GM10847 (cell line): ENCODE measurements around the gene CALU.

Source experiments
- POLR2A ChIP-seq: IDR thresholded peaks from 2 replicates; pipeline ENCODE4 v1.6.1; 2011; ENCODE audit not compliant: insufficient read length; ENCODE audit errors: extremely low read depth

CALU gene

DNA sequence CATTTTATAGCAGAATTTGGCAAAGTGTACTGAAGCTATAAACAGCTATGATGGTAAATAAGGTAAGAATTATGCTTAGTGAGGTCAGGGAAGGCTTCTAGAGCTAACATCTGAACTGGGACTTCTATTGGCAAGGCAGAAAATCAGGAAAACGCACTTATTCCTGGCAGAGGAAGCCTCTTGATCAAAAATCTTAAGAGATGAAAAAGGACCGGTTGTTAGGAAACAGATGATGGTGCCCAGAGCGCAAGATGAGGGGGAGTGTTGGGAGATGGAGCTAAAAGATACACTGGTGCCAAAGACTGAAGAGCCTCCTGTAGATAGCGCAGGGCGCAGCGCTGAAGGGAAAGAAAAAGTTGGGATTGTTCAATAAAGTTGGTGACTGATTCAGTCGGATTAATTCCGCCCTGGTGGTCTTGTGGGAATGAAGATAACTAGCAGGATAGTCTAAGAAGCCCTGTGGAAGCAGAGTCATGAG, 550 bp upstream of the CALU start:
- TF ChIP-seq POLR2A = no peak

DNA sequence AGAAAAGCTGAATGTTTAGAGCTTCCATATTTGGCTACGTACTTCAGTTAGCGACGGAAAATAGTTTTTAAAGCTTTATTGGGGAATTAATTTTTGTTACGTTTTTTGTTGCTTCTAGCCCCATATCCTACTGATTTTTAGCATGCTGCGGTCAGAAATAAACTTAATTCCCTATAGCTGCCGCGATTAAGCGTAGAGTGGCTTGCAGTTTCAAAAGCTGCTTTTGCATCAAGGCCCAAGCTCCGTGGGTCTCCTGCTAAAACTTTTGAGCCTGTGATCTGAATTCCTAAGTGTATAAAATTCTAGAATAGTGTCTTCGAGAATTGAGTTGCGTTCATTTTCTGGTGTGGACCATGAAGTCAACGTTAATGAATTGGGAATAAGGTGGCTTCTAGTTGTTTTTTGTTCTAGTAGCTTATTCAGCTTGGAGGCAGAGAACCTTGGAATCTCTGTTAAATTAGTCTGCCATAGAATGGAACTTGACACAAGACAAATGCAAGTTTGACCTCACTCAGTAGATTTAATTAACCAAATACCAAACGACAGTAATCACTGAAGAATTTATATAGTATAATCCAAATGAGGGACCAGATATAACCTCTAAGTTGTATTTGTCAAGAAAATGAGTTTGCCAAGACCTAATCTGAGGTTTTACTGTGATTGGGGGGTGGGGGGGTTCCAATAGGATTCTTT, 977 bp downstream of the CALU start:
- TF ChIP-seq POLR2A = no peak

GRCh38 chr7:128740996-128741395, 1.8 kb downstream of the CALU start:
- no peak for TF ChIP-seq POLR2A

- TF ChIP-seq POLR2A = no peak
Measured at GRCh38 chr7:128741491-128741890, 2.3 kb downstream of the CALU start.

- no peak for TF ChIP-seq POLR2A
Measured at GRCh38 chr7:128742206-128742605, 3.0 kb downstream of the CALU start.

DNA sequence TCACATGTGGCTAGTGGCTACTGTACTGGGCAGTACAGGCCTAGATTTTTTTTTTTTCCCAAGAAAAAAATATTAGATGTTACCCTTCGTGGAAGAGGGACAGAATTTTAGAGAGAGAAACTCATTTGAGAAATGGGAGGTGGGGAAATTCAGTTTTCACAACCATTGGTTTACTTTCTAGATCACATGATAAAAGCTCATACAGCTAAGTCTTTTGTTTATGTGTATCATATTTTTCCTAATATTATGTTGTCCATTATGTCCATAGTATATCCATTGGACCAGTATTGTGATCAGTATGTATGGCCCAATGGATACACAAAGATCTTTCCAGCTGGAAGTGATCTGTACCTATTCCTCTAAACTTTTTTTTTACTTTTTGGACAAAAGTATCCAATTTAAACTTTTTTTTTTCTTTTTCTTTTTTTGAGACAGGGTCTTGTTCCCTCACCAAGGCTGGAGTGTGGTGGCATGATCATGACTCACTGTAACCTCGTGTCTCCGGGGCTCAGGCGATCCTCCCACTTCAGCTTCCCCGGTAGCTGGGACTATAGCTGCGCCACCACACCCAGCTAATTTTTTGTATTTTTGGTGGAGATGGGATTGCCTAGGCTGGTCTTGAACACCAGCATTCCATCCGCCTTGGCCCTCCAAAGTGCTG, 4.1 kb downstream of the CALU start:
- TF ChIP-seq POLR2A = no peak

GRCh38 chr7:128744366-128744905, 5.3 kb downstream of the CALU start:
- no peak for TF ChIP-seq POLR2A

DNA sequence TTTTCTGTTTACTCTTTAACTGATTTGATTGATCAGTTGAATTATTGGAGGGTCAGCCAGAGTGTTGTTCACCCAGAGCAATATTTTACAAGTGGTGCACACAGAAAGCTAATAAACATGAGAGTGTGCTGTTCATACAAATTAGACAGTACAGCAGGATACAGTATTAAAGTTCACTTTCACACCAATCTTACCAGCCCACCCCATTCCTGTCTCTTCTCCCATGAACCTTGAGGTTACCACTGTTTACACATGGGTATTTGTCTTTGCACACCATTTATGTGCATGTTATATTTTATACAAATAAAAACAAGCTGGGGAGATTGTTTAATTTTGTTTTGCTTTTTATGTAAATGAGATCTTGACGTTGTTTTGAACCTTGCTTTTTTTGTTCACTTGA, 6.5 kb downstream of the CALU start:
- TF ChIP-seq POLR2A = no peak

- TF ChIP-seq POLR2A = no peak
Measured at GRCh38 chr7:128747327-128748079, 8.3 kb downstream of the CALU start.

- TF ChIP-seq POLR2A = no peak
Measured at GRCh38 chr7:128752251-128752650, 13.1 kb downstream of the CALU start.

DNA sequence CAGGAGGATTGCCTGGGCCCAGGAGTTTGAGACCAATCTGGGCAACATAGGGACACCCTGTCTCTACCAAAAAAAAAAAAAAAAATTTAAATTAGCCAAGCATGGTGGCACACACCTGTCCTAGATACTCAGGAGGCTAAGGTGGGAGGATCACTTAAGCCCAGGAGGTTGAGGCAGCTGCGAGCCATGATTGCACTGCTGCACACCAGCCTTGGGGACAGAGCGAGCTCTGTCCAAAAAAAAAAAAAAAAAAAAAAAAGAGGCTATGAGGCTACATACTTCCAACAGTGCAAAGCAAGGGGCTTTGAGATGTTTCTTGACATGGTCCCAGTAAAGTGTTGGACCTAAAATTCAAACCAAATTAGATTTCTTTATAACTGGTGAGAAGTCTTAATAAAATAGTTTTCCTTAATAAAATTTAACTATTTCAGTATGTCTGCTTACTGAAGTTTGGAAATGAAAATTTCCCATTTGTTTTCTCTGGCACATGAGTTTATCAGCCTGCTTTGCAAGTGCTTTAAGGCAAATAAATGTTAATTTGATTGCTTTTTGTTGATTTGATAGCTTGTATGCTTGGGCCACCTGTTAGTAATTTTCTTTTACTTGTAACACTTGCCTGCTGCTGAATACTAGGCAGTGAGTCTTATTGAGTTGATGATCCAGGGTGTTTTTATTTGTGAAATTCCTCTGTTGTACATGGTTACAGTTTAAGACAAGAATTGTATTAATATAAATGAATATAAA, 16.1 kb downstream of the CALU start:
- no peak for TF ChIP-seq POLR2A

GRCh38 chr7:128755819-128756476, 16.8 kb downstream of the CALU start:
- no peak for TF ChIP-seq POLR2A

DNA sequence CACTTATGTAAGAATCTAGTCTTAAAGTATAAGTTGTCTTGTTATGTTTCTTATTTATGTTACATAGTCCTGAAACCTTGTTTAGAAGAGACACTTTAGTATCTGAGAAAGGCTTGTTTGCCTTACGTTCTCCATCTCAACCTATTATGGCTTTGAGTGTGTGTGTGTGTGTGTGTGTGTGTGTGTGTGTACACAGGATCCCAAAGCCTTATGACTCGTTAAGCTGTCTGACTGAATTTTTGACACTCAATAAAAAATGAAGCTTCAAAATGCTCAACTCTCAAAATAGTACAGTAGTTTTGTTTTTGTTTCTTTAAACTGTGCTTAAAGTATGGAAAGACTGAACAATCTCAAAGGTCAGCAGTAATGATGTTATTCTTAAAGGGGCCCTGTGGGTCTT, 18.0 kb downstream of the CALU start:
- no peak for TF ChIP-seq POLR2A

DNA sequence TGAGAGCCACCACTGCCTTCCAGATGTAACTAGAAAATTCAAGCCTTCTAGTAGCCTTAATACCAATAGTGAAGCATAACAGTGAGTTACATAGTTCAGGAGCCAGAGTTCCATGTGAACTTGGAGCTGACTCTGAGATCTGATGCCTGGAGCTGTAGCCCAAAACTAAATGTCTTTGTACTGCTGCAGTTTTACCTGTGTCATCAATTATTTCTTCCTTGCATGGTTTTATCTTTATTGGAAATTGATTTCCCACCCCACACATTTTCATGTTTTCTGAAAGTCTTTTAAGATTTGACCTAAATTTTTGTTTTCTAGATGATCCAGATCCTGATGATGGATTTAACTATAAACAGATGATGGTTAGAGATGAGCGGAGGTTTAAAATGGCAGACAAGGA, 19.4 kb downstream of the CALU start:
- TF ChIP-seq POLR2A = no peak

- TF ChIP-seq POLR2A = no peak
Measured at GRCh38 chr7:128759242-128759641, 20.1 kb downstream of the CALU start.
